HepG2 (cell line): ENCODE data around the gene NAA38. TPM values are rescaled to one million over a fixed set of nuclear protein-coding genes. Genes with fewer than 3 reads are reported as not detected.
A peak's percentile ranks its signal among the peaks of the same experiment; 100 is the strongest.

Experiments used
- ATRX ChIP-seq: sonication (generic); formaldehyde crosslinking; IDR thresholded peaks from 2 replicates; pipeline ENCODE4 v1.4.0; 2020; ENCODE audit warnings: missing genetic modification reagents, borderline replicate concordance
- CBX2 ChIP-seq, 2 experiments: fragments of 200-600 bp in 1 of 2; sonication (generic); formaldehyde crosslinking in 1 of 2; IDR thresholded peaks; 2 replicates each; pipeline versions ENCODE4 v1.7.0 to v1.8.1; 2018 to 2022; ENCODE audit warnings: low read depth in 2 of 2, low read length in 1 of 2, mild to moderate bottlenecking in 1 of 2, missing genetic modification reagents in 1 of 2
- EHMT2 ChIP-seq: fragments of 200-600 bp; sonication (generic); IDR thresholded peaks from 2 replicates; pipeline ENCODE4 v1.7.0; 2017; ENCODE audit warnings: antibody characterized with exemption, low read depth, low read length, borderline replicate concordance
- IKZF1 ChIP-seq: fragments of 450-650 bp; IDR thresholded peaks from 2 replicates; pipeline ENCODE4 v1.7.1; 2016
- PRMT3 ChIP-seq: sonication (generic); formaldehyde crosslinking; IDR thresholded peaks from 2 replicates; pipeline ENCODE4 v1.8.1; 2022; ENCODE audit warnings: low read depth, mild to moderate bottlenecking, moderate library complexity, missing genetic modification reagents, borderline replicate concordance
- RBAK ChIP-seq: sonication (generic); formaldehyde crosslinking; IDR thresholded peaks from 2 replicates; pipeline ENCODE4 v1.5.1; 2020; ENCODE audit warnings: mild to moderate bottlenecking, missing genetic modification reagents
- RELA ChIP-seq: sonication (generic); formaldehyde crosslinking; IDR thresholded peaks from 2 replicates; pipeline ENCODE4 v1.4.0; 2020; ENCODE audit warnings: missing genetic modification reagents
- SIN3A ChIP-seq: IDR thresholded peaks from 2 replicates; pipeline ENCODE4 v1.6.1; 2011; ENCODE audit warnings: low read depth, mild to moderate bottlenecking, control low read depth, low read length, borderline replicate concordance
- STAG1 ChIP-seq: sonication (generic); formaldehyde crosslinking; IDR thresholded peaks from 2 replicates; pipeline ENCODE4 v1.4.0; 2020; ENCODE audit warnings: missing genetic modification reagents
- TBL1XR1 ChIP-seq: fragments of 150-350 bp; IDR thresholded peaks from 2 replicates; pipeline ENCODE4 v1.6.1; 2014; ENCODE audit warnings: borderline replicate concordance, low read length; ENCODE audit not compliant: partially characterized antibody
- ZFP90 ChIP-seq: sonication (generic); formaldehyde crosslinking; IDR thresholded peaks from 2 replicates; pipeline ENCODE4 v1.8.0; 2022; ENCODE audit warnings: missing genetic modification reagents, mild to moderate bottlenecking, inconsistent platforms, borderline replicate concordance
- ZKSCAN1 ChIP-seq: fragments of 150-350 bp; IDR thresholded peaks from 2 replicates; pipeline ENCODE4 v1.6.1; 2014; ENCODE audit warnings: low read length
- ZNF556 ChIP-seq: sonication (generic); formaldehyde crosslinking; IDR thresholded peaks from 2 replicates; pipeline ENCODE4 v1.4.0; 2020; ENCODE audit warnings: mild to moderate bottlenecking, missing genetic modification reagents, borderline replicate concordance
- ZNF768 ChIP-seq: sonication (generic); formaldehyde crosslinking; IDR thresholded peaks from 2 replicates; pipeline ENCODE4 v1.4.0; 2020; ENCODE audit warnings: missing genetic modification reagents
- polyA plus RNA-seq, 8 experiments: library from polyadenylated mRNA; depleted of rRNA in 3 of 8; stranded (reverse) in 7 of 8; unstranded in 1 of 8; fragments of >200 nt; fragmentation: Illumina TruSeq in 4 of 8; extraction: Trizol in 4 of 8; gene quantifications; 2 replicates each; pipeline versions ENCODE4 v1.2.1 to v1.2.3, GENCODE V29; 2011 to 2016; ENCODE audit warnings: low read depth in 4 of 8, missing spikeins in 1 of 8, mixed read lengths in 1 of 8; ENCODE audit not compliant: insufficient read depth in 1 of 8
- total RNA-seq, 5 experiments: library from RNA; depleted of rRNA; stranded (reverse); fragments of >200 nt; fragmentation: Illumina TruSeq; extraction: Trizol; gene quantifications; 2 replicates each; pipeline ENCODE4 v1.2.3, GENCODE V29; 2016; ENCODE audit warnings: low read depth in 1 of 5
- TF ChIP-seq, protein P1 (sequence below): sonication (generic); formaldehyde crosslinking; IDR thresholded peaks from 2 replicates; pipeline ENCODE4 v1.5.0; 2020; ENCODE audit warnings: missing genetic modification reagents
- TF ChIP-seq, protein P2 (sequence below): sonication (generic); formaldehyde crosslinking; IDR thresholded peaks from 2 replicates; pipeline ENCODE4; 2020; ENCODE audit warnings: missing genetic modification reagents, mild to moderate bottlenecking, borderline replicate concordance
- TF ChIP-seq, protein P3 (sequence below): sonication (generic); formaldehyde crosslinking; IDR thresholded peaks from 2 replicates; pipeline ENCODE4 v1.8.0; 2022; ENCODE audit warnings: low read depth, missing genetic modification reagents
- TF ChIP-seq, protein P4 (sequence below): sonication (generic); formaldehyde crosslinking; IDR thresholded peaks from 2 replicates; pipeline ENCODE4 v1.5.0; 2020; ENCODE audit warnings: missing genetic modification reagents
- TF ChIP-seq, protein P5 (sequence below): sonication (generic); formaldehyde crosslinking; IDR thresholded peaks from 2 replicates; pipeline ENCODE4 v1.4.0; 2020; ENCODE audit warnings: missing genetic modification reagents

Gene NAA38
- total and polyA plus RNA-seq, 2 of the 13 experiments (the other 11 are each of a cell fraction or from before 2014, with no cell fraction given): 46.9 to 91.6 TPM

DNA sequence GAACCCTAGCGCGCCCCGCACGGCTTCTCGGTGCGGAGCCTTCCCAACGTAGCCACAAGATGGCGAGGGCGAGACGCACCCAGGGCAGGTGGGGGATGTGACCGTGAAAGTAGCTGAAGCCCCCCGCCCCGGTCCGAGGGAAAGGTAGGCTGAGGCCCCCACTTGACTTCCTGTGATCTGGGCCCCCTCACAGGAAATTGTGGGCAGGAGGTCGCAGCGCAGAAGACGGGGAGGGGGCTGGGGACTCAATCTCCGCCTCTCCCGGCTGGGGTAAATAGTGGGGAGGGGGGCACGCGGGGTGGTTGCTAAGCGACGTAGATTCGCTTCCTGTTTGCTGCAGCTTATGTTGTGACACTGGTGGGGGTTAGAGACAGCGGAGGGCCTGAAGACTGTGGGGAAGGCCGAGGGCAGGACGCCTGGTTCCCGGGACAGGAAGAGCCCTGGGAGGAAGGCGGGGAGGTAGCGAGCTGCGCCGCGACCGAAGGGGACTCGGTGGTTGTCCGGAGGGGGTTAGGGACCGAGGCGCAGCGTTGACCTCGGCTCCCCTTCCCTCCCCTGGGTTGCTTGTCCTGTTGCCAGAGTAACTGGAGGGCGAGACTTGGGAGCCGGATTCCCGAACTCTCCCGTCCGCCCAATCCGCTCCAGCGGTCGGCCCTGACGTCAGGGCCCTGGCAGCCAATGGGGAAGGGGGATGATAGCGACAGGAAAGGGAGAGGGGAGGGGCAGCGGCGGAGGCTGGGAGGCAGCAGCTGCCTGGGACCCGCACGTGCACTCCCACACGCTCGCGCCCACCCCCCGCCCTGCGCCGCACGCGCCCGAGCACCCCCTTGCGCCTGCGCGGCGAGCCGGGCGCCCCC, 22.2 kb downstream of the NAA38 start (continued):
- TF ChIP-seq, protein P1, sequence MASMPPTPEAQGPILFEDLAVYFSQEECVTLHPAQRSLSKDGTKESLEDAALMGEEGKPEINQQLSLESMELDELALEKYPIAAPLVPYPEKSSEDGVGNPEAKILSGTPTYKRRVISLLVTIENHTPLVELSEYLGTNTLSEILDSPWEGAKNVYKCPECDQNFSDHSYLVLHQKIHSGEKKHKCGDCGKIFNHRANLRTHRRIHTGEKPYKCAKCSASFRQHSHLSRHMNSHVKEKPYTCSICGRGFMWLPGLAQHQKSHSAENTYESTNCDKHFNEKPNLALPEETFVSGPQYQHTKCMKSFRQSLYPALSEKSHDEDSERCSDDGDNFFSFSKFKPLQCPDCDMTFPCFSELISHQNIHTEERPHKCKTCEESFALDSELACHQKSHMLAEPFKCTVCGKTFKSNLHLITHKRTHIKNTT: no peak
- TF ChIP-seq TBL1XR1 (peak; percentile 62), RELA (no peak), ATRX (no peak), STAG1 (CRISPR knock-in tag) (peak; percentile 62), PRMT3 (CRISPR knock-in tag) (no peak), ZFP90 (CRISPR knock-in tag) (no peak), RBAK (CRISPR knock-in tag) (no peak), IKZF1 (no peak), SIN3A (peak; percentile 79), CBX2 (IDR thresholded peaks at IDR 0.05; ENCODE audit: low read depth, low read length) (no peak), CBX2 (CRISPR knock-in tag; IDR thresholded peaks at IDR 0.05; ENCODE audit: low read depth) (no peak), ZKSCAN1 (no peak), ZNF556 (CRISPR knock-in tag) (0 out of 2 replicates have a peak, but pooled peaks have one; percentile 58), ZNF768 (CRISPR knock-in tag) (no peak), EHMT2 (no peak)
- TF ChIP-seq, protein P2, sequence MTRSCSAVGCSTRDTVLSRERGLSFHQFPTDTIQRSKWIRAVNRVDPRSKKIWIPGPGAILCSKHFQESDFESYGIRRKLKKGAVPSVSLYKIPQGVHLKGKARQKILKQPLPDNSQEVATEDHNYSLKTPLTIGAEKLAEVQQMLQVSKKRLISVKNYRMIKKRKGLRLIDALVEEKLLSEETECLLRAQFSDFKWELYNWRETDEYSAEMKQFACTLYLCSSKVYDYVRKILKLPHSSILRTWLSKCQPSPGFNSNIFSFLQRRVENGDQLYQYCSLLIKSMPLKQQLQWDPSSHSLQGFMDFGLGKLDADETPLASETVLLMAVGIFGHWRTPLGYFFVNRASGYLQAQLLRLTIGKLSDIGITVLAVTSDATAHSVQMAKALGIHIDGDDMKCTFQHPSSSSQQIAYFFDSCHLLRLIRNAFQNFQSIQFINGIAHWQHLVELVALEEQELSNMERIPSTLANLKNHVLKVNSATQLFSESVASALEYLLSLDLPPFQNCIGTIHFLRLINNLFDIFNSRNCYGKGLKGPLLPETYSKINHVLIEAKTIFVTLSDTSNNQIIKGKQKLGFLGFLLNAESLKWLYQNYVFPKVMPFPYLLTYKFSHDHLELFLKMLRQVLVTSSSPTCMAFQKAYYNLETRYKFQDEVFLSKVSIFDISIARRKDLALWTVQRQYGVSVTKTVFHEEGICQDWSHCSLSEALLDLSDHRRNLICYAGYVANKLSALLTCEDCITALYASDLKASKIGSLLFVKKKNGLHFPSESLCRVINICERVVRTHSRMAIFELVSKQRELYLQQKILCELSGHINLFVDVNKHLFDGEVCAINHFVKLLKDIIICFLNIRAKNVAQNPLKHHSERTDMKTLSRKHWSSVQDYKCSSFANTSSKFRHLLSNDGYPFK: peak; percentile 61; the same call in 1 of the 2 replicates
- TF ChIP-seq, protein P3, sequence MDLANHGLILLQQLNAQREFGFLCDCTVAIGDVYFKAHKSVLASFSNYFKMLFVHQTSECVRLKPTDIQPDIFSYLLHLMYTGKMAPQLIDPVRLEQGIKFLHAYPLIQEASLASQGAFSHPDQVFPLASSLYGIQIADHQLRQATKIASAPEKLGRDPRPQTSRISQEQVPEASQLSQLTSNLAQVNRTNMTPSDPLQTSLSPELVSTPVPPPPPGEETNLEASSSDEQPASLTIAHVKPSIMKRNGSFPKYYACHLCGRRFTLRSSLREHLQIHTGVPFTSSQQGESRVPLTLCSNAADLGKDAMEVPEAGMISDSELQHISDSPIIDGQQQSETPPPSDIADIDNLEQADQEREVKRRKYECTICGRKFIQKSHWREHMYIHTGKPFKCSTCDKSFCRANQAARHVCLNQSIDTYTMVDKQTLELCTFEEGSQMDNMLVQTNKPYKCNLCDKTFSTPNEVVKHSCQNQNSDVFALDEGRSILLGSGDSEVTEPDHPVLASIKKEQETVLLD (CRISPR knock-in tag): no peak
- TF ChIP-seq, protein P4, sequence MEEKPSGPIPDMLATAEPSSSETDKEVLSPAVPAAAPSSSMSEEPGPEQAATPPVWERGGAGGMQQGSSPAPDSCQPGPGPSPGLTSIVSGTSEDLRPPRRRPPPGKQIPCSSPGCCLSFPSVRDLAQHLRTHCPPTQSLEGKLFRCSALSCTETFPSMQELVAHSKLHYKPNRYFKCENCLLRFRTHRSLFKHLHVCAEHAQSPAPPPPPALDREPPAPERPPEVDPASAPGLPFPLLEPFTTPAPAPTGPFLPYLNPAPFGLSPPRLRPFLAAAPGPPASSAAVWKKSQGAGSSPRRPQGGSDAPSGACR (CRISPR knock-in tag): no peak
- TF ChIP-seq, protein P5, sequence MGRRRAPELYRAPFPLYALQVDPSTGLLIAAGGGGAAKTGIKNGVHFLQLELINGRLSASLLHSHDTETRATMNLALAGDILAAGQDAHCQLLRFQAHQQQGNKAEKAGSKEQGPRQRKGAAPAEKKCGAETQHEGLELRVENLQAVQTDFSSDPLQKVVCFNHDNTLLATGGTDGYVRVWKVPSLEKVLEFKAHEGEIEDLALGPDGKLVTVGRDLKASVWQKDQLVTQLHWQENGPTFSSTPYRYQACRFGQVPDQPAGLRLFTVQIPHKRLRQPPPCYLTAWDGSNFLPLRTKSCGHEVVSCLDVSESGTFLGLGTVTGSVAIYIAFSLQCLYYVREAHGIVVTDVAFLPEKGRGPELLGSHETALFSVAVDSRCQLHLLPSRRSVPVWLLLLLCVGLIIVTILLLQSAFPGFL (CRISPR knock-in tag): no peak
